Measurements from ENCODE around the gene MORN1.

DNA sequence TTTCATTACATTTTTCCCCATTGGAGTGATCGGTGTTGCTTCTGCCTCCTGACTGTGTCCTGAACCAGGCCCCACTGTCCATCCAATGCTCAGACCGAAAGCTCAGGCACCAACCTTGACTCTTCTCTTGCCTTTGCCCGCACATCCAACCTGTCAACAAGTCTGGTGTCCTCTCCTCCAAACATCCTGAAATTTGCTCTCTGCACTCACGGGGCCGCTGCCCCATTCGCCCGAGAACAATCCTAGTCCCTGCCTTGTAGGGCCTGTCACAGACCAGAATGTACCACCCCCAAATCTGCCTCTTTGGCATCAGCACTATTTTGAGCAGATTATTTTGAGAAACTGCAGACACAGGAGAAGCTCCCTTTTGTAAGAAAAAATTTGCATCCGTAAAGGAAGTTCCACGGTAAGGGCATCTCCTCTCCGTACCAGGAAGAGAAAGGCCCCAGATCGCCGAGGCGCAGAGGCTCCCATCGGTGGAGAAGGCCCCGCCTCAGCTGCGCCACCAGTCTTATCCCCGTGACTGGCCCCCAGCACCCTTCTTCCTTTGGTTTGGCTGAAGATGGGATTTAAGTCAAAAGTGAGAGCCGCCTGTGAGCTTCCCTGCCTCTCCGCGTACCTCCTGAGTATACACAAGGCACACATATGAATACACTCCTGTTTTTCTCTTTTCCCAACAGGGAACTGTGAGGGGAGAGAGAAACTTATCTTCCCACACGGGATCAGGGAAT lies 7.1 kb downstream of the MORN1 start:
- TF ChIP-seq, protein P1, sequence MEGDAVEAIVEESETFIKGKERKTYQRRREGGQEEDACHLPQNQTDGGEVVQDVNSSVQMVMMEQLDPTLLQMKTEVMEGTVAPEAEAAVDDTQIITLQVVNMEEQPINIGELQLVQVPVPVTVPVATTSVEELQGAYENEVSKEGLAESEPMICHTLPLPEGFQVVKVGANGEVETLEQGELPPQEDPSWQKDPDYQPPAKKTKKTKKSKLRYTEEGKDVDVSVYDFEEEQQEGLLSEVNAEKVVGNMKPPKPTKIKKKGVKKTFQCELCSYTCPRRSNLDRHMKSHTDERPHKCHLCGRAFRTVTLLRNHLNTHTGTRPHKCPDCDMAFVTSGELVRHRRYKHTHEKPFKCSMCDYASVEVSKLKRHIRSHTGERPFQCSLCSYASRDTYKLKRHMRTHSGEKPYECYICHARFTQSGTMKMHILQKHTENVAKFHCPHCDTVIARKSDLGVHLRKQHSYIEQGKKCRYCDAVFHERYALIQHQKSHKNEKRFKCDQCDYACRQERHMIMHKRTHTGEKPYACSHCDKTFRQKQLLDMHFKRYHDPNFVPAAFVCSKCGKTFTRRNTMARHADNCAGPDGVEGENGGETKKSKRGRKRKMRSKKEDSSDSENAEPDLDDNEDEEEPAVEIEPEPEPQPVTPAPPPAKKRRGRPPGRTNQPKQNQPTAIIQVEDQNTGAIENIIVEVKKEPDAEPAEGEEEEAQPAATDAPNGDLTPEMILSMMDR (IDR thresholded peaks at IDR 0.05) = no peak
- TF ChIP-seq POLR2A (IDR thresholded peaks at IDR 0.05) (no peak), POLR2AphosphoS5 (IDR thresholded peaks at IDR 0.05; ENCODE audit: insufficient read depth in 1 of 2, low read depth in 1 of 2) (no peak)
